NCI-H345 treated with DMSO at 0.1 percent for 48 hours (cell line): ENCODE data around the gene ABHD17C.
A peak's percentile ranks its signal among the peaks of the same experiment; 100 is the strongest.

Source experiments
- DNase-seq: peaks from one replicate; lab custom pipeline; 2025; ENCODE audit not compliant: unreplicated experiment; lab: John Stamatoyannopoulos, UW

The ABHD17C gene

DNA sequence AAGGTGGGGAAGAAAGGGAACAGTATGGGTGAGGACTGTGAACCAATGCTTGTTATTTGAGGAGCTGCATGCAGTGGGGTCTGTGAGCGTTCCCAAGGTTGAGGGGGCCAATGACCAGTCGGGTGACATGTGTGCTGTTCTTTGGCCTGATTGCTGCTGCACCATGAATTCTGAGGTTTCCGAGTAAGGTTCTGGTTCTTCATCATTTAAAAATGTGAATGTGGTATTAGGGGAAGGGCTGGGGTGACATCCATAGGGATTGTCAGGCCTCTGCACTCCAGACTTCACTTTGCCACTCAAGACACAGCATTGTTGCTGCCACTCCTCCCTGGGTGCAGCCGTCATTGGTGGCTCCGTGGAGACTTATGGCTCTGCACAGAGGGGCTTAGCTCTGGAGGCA is 32.5 kb downstream of the ABHD17C start:
- DNase-seq: no peak

- no peak for DNase-seq
Observed at GRCh38 chr15:80730387-80730786, 35.3 kb downstream of the ABHD17C start.

GRCh38 chr15:80730926-80731325 is 35.8 kb downstream of the ABHD17C start:
- no peak for DNase-seq

DNA sequence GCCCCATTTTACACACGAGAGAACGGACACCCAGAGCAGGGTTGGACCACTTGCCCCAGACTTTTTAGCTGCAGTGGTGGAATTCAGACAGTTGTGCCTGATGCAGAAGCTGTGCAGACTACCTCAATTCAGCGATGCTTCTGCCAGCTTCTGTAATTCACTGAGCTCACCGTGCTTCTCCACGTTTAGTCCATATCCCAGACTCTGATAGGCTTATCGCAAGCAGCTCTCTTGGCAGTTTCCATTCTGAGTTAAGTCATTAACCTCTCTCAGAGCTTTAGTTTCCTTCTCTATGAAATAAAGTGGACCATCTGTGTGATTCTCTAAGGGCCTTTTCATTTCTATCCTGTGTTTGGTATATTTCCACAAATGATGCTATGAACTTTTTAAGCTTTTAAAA is 37.1 kb downstream of the ABHD17C start:
- no peak for DNase-seq

DNA sequence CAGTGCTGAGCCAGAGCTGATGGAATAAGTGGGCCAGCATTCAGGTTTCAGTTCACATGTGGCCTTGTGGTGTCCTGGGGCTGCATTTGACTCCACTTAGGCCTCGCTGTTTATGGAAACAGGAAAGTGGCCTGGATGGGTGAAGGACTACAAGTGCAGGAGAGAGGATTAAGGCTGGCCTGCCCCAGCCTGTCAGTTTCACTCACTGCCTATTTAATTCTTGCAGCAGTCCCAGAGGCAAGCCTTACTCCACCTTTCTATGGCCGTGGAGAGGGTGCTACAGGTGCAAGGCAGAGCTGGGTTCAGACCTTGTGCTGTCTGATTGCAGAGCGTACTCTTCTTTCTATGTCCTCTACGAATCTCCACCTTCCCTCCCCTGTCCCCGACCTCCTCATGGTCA is 37.7 kb downstream of the ABHD17C start:
- no peak for DNase-seq

- DNase-seq: no peak
Observed at GRCh38 chr15:80733460-80733859, 38.4 kb downstream of the ABHD17C start.

- DNase-seq: no peak
Observed at GRCh38 chr15:80735344-80735743, 40.2 kb downstream of the ABHD17C start.

GRCh38 chr15:80736560-80736959 is 41.5 kb downstream of the ABHD17C start:
- peak; percentile 9 for DNase-seq

- DNase-seq: no peak
Observed at GRCh38 chr15:80739919-80740318, 44.8 kb downstream of the ABHD17C start.

GRCh38 chr15:80742081-80742480 is 47.0 kb downstream of the ABHD17C start:
- DNase-seq: no peak

DNA sequence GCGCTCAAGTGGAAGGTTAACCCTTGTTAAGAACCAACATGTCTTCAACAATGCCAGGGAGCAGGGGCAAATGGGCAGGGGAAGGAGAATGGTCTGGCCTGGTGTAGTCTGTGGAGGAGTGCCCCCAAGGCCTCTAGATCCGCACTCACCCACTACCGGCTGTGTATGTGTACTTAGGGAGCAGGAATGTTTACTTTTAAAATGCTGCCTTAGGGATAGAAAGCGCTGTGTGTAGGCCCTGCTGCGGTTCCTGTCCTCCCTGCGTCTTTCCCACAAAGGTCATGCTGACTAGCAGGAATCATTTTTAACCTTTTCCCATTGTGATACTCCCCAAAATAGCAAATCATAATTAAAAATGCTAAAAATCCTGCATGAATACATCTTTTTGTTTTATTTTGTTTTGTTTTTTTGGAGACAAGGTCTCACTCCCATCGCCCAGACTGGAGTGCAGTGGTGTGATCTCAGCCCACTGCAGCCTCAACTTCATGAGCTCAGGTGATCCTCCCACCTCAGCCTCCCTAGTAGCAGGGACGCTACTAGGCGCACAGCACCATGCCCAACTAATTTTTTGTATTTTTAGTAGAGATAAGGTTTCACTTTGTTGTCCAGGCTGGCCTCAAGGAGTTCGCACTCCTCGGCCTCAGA is 48.2 kb downstream of the ABHD17C start:
- DNase-seq: no peak

DNA sequence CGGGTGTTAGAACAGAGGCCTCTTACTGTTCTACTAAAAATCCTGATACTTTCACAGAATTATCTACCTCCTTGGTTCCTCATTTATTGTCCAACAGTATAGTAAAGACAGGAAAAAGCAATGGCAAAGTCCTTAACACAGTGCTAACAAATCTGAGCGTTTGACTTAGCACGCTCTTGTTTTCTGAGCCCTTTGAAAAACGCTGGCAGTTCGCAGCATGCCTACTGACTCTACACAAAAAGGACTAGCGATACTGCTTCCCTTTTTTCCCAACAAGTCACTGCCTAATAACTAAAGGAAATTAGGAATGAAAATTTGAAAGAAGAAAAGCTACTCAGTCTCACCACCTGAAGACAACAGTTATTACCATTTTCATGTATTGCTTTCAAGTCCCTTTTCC is 49.3 kb downstream of the ABHD17C start:
- no peak for DNase-seq

DNA sequence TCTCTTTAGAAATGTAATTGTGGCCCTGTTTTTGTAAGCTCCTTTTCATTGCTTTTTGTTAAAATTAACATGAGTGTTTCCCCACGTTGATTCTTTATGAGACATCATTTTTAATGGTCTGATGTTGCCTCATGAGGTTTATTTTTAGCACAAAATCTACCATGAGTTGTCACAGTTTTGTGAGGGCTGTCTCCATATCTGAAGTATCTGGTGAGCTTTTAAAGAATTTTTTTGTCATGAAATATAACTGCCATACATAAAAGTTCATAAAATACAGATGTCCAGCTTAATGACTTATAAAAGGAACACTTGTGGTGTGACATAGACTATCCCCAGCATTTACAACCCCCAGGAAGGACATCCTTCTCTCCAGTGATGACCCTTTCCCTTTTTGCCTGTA is 49.7 kb downstream of the ABHD17C start:
- DNase-seq: no peak

GRCh38 chr15:80745888-80746287 is 50.8 kb downstream of the ABHD17C start:
- DNase-seq: no peak

DNA sequence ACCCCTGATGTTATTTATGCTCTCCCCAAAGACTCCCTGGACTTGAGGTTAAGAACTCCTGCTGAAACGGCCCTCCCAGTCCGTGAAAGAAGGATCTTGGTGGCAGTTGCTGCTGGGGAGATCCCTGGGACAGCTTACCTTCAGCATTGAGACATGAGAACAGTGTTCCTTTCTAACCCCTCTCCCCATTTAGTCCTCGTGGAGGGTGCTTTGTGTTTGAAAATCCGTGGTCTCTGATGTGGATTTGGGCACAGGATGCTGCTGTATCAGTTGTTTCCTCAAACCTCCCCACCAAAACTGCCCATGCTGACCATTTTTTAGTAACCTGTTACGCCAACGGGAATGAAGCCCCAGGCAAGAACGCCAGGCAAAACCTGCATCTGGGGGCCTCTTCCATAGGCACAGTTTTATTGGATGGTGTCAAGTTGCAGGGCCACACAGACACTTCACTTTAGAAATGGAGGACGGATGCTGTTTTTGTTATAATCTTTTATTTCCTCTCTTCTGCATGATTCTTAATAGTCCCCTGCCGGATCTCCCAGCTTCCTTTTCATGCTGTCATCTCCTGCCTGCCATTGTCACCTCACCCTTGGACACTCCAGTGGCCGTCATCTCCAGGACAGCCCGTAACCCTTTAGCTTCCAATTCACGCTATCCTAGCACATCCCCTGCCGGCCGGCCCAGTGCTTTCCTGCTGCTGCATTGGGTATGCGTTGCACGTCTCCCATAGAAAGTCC is 52.4 kb downstream of the ABHD17C start:
- no peak for DNase-seq

DNA sequence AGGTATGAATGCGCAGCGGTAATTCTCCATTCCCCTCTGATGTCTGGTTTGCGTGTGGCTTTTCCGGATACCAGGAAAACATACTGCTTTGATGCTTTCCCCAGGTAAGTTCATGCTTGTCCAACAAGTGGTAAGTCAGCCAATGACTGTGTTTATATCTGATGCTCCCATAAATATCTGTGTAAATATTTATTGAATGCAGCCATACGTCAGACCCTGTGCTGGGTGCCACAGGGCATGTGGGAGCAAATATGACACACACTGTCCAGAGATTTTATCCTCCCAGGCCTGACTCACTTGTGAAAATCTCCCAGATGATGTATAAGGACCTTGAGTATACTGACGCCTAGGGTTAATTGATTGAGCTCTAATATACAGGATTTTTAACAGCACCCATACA is 54.5 kb downstream of the ABHD17C start:
- DNase-seq: no peak

- no peak for DNase-seq
Observed at GRCh38 chr15:80750575-80750974, 55.5 kb downstream of the ABHD17C start.

- no peak for DNase-seq
Observed at GRCh38 chr15:80752204-80752603, 57.1 kb downstream of the ABHD17C start.

GRCh38 chr15:80753161-80753560 is 58.1 kb downstream of the ABHD17C start:
- DNase-seq: no peak

DNA sequence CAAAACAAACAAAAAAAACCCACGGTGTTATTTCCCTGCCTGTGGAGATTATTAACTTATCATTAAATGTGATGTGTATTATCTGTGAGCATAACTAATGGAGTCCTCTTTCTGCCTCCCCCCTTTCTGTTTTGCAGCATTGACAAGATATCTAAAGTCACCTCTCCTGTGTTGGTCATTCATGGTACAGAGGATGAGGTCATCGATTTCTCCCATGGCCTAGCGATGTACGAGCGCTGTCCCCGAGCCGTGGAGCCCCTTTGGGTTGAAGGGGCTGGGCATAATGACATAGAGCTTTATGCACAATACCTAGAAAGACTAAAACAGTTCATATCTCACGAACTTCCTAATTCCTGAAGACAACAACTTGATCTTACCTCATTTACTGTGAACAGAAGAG is 58.9 kb downstream of the ABHD17C start:
- DNase-seq: no peak

GRCh38 chr15:80755885-80756284 is 60.8 kb downstream of the ABHD17C start:
- no peak for DNase-seq

DNA sequence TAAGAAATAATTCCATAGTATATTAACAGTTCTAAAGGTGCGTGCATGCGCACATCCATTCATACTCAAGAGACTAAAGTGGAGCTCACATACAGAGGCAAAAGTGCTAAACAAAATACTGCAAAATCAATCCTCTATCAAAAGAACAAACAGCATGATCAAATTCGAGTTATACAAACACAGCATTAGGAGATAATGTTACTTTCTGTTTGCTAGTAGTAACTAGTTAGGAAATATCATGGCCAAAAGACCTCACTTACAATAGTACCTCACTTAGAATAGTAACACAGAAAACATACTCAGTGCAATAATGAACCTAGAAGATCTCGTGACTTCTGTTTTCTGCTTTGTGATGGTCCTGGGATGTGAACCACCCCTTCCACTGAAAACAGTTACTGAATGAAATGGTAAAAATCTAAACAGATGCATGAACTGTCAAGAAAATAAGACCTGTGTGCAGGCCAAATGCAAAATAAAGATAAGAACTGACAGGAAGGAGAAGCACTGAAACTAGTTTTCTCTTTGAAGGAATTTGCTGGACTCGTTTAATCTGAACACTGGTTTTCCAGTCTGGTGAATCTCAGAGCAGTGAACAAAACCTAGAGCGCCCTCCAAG is 63.1 kb downstream of the ABHD17C start:
- no peak for DNase-seq
